MM.1S (cell line): ENCODE measurements around the gene HNRNPLL.

Experiments used
- DNase-seq: peaks from one replicate; pipeline ENCODE4 v3.0.0-alpha.2; 2015
- H2AFZ ChIP-seq: fragments of 300-600 bp; sonication (generic); 2 replicates; pipeline ENCODE4 v1.6.0; 2016; ENCODE audit warnings: antibody characterized with exemption, low read length
- H3F3A ChIP-seq: fragments of 300-600 bp; sonication (generic); 2 replicates; pipeline ENCODE4 v1.6.1; 2016; ENCODE audit warnings: mild to moderate bottlenecking, antibody characterized with exemption, low read length, moderate library complexity, mixed read lengths; ENCODE audit not compliant: insufficient read depth
- H3K27ac ChIP-seq: fragments of 300-600 bp; sonication (generic); 2 replicates; pipeline ENCODE4 v1.5.1; 2016; ENCODE audit warnings: mild to moderate bottlenecking, low read length
- H3K27me3 ChIP-seq: fragments of 300-600 bp; sonication (generic); replicated peaks from 2 replicates; pipeline ENCODE4 v1.6.0; 2016; ENCODE audit warnings: low read length; ENCODE audit not compliant: insufficient read depth
- H3K36me3 ChIP-seq: fragments of 300-600 bp; sonication (generic); replicated peaks from 2 replicates; pipeline ENCODE4 v1.6.1; 2016; ENCODE audit warnings: mild to moderate bottlenecking, low read length, mixed read lengths; ENCODE audit not compliant: insufficient read depth
- H3K4me1 ChIP-seq: fragments of 300-600 bp; sonication (generic); 2 replicates; pipeline ENCODE4 v1.6.1; 2016; ENCODE audit warnings: low read length, mixed read lengths
- H3K4me2 ChIP-seq: fragments of 300-600 bp; sonication (generic); 2 replicates; pipeline ENCODE4 v1.6.0; 2016; ENCODE audit warnings: low read depth, low read length
- H3K4me3 ChIP-seq: fragments of 300-600 bp; sonication (generic); 2 replicates; pipeline ENCODE4 v1.5.1; 2016; ENCODE audit warnings: low read length, mixed read lengths
- H3K79me2 ChIP-seq: fragments of 300-600 bp; sonication (generic); 2 replicates; pipeline ENCODE4 v1.6.1; 2016; ENCODE audit warnings: mixed run types, low read length, mixed read lengths
- H3K9ac ChIP-seq: fragments of 300-600 bp; sonication (generic); 2 replicates; pipeline ENCODE4 v1.6.1; 2016; ENCODE audit warnings: low read length, mixed read lengths
- H3K9me2 ChIP-seq: fragments of 300-600 bp; sonication (generic); replicated peaks from 2 replicates; pipeline ENCODE4 v1.6.1; 2016; ENCODE audit warnings: mild to moderate bottlenecking, low read length, mixed read lengths; ENCODE audit not compliant: insufficient read depth
- H3K9me3 ChIP-seq: fragments of 300-600 bp; sonication (generic); replicated peaks from 2 replicates; pipeline ENCODE4 v1.6.1; 2016; ENCODE audit warnings: mild to moderate bottlenecking, low read length, mixed read lengths; ENCODE audit not compliant: insufficient read depth
- H4K20me1 ChIP-seq: fragments of 300-600 bp; sonication (generic); 2 replicates; pipeline ENCODE4 v1.6.1; 2016; ENCODE audit warnings: mild to moderate bottlenecking, low read length, moderate library complexity, mixed read lengths; ENCODE audit not compliant: insufficient read depth
- CTCF ChIP-seq: fragments of 300-600 bp; sonication (generic); IDR thresholded peaks from 2 replicates; pipeline ENCODE4 v1.5.1; 2016; ENCODE audit warnings: antibody characterized with exemption, low read length, mixed read lengths
- EZH2 ChIP-seq: fragments of 300-600 bp; sonication (generic); optimal IDR thresholded peaks from 2 replicates; pipeline ENCODE3; 2017; ENCODE audit warnings: low read depth, mild to moderate bottlenecking, antibody characterized with exemption, low read length, mixed read lengths
- EZH2phosphoT487 ChIP-seq: fragments of 300-600 bp; sonication (generic); IDR thresholded peaks from 2 replicates; pipeline ENCODE4 v1.6.1; 2018; ENCODE audit warnings: antibody characterized with exemption, low read length

The HNRNPLL gene

GRCh38 chr2:38591152-38591551 lies 11.6 kb downstream of the HNRNPLL start:
- TF ChIP-seq EZH2phosphoT487 (no peak), EZH2 (no peak), CTCF (no peak)
- Histone ChIP-seq H3K4me1 (peaks cover 10% of the 10 kb centered on the region), H3K4me2 (no peak overlapping the region), H3K9me3 (no peaks in the 10 kb centered on the region), H3K79me2 (peaks cover 68% of the 10 kb centered on the region), H3K27ac (no peak overlapping the region), H3K9me2 (no peaks in the 10 kb centered on the region), H3K36me3 (no peaks in the 10 kb centered on the region), H3K4me3 (no peak overlapping the region), H3K9ac (no peak overlapping the region), H3K27me3 (no peaks in the 10 kb centered on the region), H4K20me1 (no peaks in the 10 kb centered on the region), H3F3A (peaks cover 4% of the 10 kb centered on the region; the same call in 1 of the 2 replicates), H2AFZ (no peak overlapping the region)
- DNase-seq = no peak

DNA sequence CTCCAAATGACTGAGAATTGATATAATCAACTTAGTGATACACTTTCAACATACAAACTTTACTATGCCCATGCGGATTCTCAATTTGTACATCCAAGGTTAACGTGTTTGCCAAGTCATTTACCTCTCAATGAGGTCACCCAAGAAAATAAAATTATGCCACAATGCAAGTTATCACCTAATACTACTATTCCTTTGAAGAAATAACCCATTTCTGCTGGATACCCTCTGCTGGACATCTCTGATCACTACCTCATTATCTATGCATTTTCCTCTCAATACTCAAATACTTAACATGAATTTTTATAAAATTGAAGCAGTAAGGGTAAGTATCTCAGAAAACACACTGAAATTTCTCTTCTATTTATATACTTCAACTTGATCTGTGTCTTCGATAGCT lies 12.7 kb downstream of the HNRNPLL start:
- Histone ChIP-seq H3K9me2 (no peaks in the 10 kb centered on the region), H3K27me3 (no peaks in the 10 kb centered on the region), H3K9me3 (no peaks in the 10 kb centered on the region), H3K4me1 (peaks cover 10% of the 10 kb centered on the region), H3F3A (peaks cover 4% of the 10 kb centered on the region; the same call in 1 of the 2 replicates), H3K4me3 (no peak overlapping the region), H3K9ac (no peak overlapping the region), H3K4me2 (no peak overlapping the region), H3K79me2 (peaks cover 63% of the 10 kb centered on the region), H3K27ac (no peak overlapping the region), H4K20me1 (no peaks in the 10 kb centered on the region), H3K36me3 (0 out of 2 replicates have a peak, but pooled peaks cover 2% of the 10 kb centered on the region), H2AFZ (no peak overlapping the region)
- TF ChIP-seq EZH2phosphoT487 (no peak), CTCF (peak; percentile 37)
- DNase-seq = no peak

DNA sequence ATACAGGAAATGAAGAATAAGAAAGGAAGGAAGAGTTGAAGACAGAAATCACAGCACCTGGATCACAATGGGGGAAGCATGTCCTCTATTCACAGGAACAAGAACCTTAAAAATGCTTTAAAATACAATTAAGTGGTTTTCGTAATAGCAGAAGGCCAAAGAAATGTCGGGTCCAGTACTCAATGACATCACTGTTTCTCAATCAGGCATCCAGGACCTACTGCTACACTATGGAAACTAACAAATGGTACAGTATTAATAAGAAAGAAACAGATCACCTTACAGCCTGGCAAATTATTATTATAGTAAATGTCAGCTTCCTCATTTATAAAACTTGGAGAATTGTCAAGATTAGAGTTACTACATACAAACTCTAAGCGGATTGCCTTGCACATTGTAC lies 15.8 kb downstream of the HNRNPLL start:
- peaks cover 40% of the 10 kb centered on the region for H3K79me2 ChIP-seq
- peaks cover 10% of the 10 kb centered on the region for H3K4me1 ChIP-seq
- no peak overlapping the region for H3K4me3 ChIP-seq
- no peak overlapping the region for H2AFZ ChIP-seq
- TF ChIP-seq EZH2 = no peak
- TF ChIP-seq CTCF = no peak
- no peak for TF ChIP-seq EZH2phosphoT487
- no peaks in the 10 kb centered on the region for H3K27me3 ChIP-seq
- no peaks in the 10 kb centered on the region for H3K9me3 ChIP-seq
- DNase-seq = no peak
- H3K9me2 ChIP-seq = no peaks in the 10 kb centered on the region
- H3K36me3 ChIP-seq = 0 out of 2 replicates have a peak, but pooled peaks cover 3% of the 10 kb centered on the region
- no peak overlapping the region for H3K27ac ChIP-seq
- H4K20me1 ChIP-seq = no peaks in the 10 kb centered on the region
- H3K4me2 ChIP-seq = no peak overlapping the region
- no peak overlapping the region for H3K9ac ChIP-seq
- peaks cover 4% of the 10 kb centered on the region; the same call in 1 of the 2 replicates for H3F3A ChIP-seq
